GM19035 (cell line): ENCODE results near the gene OR2Y1.
A peak's percentile ranks its signal among the peaks of the same experiment; 100 is the strongest.
"Not testable (repeated sequence)": the region's sequence is repeated elsewhere in the genome, so short reads cannot be mapped to it uniquely, and the experiment has no call there.

Experiments
- ATAC-seq: cut with Tn5 transposase; IDR thresholded peaks from one replicate; pipeline ENCODE4 v1.9.1; 2021; ENCODE audit not compliant: unreplicated experiment

OR2Y1 gene

GRCh38 chr5:180739958-180740357 lies at the start of gene OR2Y1:
OR2Y1 (minus strand) TSS chr5:180740058; CDS start chr5:180740058, 0 bp downstream.
- ATAC-seq, result no peak

GRCh38 chr5:180788651-180789410 lies 49.0 kb upstream of the OR2Y1 start:
- not testable (repeated sequence) for ATAC-seq

- no peak for ATAC-seq
Observed at GRCh38 chr5:180787711-180788431, 48.0 kb upstream of the OR2Y1 start.

GRCh38 chr5:180786531-180787398 lies 46.9 kb upstream of the OR2Y1 start:
- ATAC-seq, result no peak

GRCh38 chr5:180785794-180786221 lies 46.0 kb upstream of the OR2Y1 start:
- no peak for ATAC-seq

- ATAC-seq, result no peak
Observed at GRCh38 chr5:180785121-180785781, 45.4 kb upstream of the OR2Y1 start.

- ATAC-seq, result peak; percentile 53
Observed at GRCh38 chr5:180784497-180785097, 44.7 kb upstream of the OR2Y1 start.

GRCh38 chr5:180783340-180784052 lies 43.6 kb upstream of the OR2Y1 start:
- no peak for ATAC-seq

GRCh38 chr5:180782748-180783147 lies 42.9 kb upstream of the OR2Y1 start:
- ATAC-seq, result no peak

- not testable (repeated sequence) for ATAC-seq
Observed at GRCh38 chr5:180781900-180782326, 42.1 kb upstream of the OR2Y1 start.

GRCh38 chr5:180779985-180780610 lies 40.2 kb upstream of the OR2Y1 start:
- no peak for ATAC-seq

- no peak for ATAC-seq
Observed at GRCh38 chr5:180777475-180777874, 37.6 kb upstream of the OR2Y1 start.

- no peak for ATAC-seq
Observed at GRCh38 chr5:180776376-180776775, 36.5 kb upstream of the OR2Y1 start.

- no peak for ATAC-seq
Observed at GRCh38 chr5:180775624-180776023, 35.8 kb upstream of the OR2Y1 start.

- no peak for ATAC-seq
Observed at GRCh38 chr5:180771839-180772238, 32.0 kb upstream of the OR2Y1 start.

GRCh38 chr5:180769821-180770220 lies 30.0 kb upstream of the OR2Y1 start:
- ATAC-seq, result no peak

GRCh38 chr5:180755601-180756000 lies 15.7 kb upstream of the OR2Y1 start:
- ATAC-seq, result no peak

GRCh38 chr5:180744253-180744652 lies 4.4 kb upstream of the OR2Y1 start:
- ATAC-seq, result no peak

- ATAC-seq, result no peak
Observed at GRCh38 chr5:180742727-180743126, 2.9 kb upstream of the OR2Y1 start.
